GM21576 (cell line): ENCODE results near the gene ZNF618.

ENCODE experiments used
- ATAC-seq: cut with Tn5 transposase; IDR thresholded peaks from one replicate; pipeline ENCODE4 v1.9.1; 2021; ENCODE audit warnings: mild to moderate bottlenecking, moderate library complexity; ENCODE audit not compliant: unreplicated experiment

ZNF618 gene, protein sequence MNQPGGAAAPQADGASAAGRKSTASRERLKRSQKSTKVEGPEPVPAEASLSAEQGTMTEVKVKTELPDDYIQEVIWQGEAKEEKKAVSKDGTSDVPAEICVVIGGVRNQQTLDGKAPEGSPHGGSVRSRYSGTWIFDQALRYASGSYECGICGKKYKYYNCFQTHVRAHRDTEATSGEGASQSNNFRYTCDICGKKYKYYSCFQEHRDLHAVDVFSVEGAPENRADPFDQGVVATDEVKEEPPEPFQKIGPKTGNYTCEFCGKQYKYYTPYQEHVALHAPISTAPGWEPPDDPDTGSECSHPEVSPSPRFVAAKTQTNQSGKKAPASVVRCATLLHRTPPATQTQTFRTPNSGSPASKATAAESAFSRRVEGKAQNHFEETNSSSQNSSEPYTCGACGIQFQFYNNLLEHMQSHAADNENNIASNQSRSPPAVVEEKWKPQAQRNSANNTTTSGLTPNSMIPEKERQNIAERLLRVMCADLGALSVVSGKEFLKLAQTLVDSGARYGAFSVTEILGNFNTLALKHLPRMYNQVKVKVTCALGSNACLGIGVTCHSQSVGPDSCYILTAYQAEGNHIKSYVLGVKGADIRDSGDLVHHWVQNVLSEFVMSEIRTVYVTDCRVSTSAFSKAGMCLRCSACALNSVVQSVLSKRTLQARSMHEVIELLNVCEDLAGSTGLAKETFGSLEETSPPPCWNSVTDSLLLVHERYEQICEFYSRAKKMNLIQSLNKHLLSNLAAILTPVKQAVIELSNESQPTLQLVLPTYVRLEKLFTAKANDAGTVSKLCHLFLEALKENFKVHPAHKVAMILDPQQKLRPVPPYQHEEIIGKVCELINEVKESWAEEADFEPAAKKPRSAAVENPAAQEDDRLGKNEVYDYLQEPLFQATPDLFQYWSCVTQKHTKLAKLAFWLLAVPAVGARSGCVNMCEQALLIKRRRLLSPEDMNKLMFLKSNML

DNA sequence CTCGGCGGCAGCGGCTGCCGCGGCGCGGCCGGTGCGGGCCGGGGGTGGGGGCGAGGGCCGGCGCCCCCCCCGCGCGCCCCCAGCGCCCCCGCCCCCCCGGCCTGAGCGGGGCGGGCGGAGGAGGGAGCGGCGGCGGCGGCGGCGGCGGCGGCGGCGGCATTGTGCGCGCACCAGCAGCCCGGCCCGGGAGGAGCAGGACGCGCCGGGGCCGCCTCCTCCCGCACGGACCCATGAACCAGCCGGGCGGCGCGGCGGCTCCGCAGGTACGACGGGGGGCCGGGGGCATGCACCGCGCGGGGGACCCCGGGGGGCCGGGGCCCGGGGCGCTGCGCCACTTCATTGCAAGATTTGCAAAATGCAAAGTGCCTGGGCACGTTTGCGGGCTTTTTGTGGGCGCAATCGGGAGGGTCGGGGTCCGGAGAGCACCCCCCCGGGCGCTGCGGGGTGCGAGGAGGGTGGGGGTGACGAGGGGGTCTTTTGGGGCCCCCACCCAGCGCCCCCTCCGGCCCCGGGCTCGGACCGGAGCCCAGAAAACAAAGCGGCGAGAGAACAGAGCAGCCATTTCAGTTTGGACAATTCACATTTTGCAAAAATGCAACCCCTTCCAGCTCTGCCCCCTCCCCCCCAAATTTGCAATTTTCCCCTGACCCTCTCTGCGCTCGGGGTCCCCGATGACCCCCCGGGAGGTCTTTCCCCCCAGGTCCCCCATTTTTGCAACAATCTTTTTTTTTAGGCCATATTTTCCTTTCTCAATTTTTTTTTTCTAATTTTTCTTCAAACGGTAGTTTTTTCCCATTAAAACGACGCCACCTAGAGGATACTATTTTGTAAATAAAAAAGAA is at the start of gene ZNF618:
ZNF618 (plus strand) TSS at position 159 of the 842 bp plus-strand sequence; CDS start at position 231, 72 bp downstream.
- ATAC-seq: no peak

DNA sequence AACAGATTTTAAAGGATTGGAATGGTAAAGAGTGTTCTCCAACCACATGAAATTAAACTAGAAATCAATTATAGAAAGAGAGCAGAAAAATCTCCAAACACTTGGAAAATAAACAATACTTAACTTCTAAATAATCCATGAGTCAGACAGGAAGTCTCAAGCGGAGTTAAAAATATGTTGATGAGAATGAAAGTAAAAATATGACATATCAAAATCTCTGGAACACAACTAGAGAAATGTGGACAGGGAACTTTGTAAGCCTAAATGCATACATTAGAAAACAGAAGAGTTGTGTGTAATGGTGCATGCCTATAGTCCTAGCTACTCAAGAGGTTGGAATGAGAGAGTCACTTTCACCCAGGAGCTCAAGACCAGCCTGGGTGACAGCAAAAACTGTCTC is 47.9 kb upstream of the ZNF618 start:
- no peak for ATAC-seq

DNA sequence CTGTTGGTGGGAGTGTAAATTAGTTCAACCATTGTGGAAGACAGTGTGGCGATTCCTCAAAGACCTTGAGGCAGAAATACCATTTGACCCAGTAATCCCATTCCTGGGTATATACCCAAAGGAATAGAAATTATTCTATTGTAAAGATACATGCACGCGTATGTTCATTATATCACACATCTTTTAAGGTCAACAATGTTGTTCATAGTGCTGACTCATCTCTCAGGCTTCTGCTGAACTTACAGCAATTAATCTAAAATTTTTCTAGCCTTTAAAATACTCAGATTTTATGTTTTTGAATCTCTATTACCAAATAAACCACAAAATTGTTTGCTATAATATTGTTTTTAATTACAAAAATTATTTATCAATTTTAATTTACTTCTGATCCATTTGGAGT is 38.8 kb upstream of the ZNF618 start:
- no peak for ATAC-seq

DNA sequence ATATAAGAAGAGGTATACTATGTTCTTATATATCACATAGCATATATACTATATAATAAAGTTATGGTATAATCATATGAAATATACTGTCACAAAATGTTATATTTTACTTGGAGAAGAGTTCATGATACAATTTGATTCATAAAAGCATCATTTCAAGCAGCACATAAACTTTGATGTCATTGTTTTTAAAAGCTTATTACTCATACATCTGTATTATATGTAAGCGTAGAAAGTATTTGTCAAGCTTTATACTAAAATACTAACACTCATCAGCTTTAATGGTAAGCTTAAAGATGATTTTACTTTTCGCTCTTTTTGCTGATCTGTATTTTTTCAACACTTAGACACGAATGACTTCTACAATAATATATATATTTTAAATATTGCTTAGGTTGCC is 34.0 kb upstream of the ZNF618 start:
- no peak for ATAC-seq

DNA sequence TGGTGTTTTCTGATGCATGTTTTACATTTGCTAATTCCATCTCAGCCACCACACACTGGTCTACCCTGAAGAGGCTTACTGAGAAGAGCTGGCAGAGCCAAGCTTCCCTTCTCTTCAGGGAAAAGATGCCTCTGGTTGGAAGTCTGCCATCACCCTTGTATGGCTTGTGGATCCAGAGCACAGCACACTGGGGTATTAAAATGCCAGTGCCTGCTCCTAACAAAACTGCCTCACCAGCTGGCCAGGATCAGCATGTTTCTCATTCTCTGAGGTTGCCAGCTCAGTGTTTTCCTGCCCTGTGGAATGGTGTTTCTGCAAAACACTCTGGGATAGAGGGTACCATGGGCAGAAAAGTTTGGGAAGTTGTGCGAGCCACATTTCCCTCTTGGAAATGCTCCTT is 31.6 kb upstream of the ZNF618 start:
- no peak for ATAC-seq

DNA sequence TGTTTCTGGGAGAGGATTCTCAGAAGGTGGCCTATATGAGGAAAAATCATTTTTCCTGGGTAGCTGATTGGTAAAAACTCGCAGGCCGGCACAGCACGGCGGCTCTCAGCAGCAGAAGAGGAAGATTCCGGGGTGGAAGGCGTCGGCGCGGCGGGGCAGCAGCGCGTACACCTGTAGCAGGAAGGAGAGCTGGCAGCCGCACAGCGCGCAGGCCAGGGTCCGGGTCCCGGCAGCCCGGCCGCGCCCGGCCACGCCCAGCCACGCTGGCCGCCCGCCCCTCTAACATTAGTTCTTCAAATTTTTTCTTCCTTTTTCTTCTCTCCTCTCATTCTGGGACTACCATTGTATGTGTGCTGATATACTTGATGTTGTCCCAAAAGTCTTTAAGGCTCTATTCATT is 24.8 kb upstream of the ZNF618 start:
- no peak for ATAC-seq

DNA sequence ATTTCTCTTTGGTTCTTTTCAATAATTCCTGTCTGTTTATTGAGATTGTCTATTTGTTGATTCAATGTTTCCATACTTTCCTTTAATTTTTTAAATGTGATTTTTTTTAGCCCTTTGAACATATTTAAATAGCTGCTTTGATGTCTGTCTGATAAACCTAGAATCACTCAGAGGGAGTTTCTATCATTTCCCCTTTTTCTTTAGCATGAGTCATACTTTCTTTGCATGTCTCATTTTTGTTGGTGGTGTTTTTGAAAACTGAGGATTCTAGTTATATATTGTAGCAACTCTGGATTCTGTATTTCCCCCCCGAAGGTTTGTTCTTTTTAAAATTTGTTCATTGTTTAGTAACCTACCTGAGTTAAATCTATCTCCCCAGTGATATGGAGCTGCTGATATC is 24.2 kb upstream of the ZNF618 start:
- no peak for ATAC-seq

DNA sequence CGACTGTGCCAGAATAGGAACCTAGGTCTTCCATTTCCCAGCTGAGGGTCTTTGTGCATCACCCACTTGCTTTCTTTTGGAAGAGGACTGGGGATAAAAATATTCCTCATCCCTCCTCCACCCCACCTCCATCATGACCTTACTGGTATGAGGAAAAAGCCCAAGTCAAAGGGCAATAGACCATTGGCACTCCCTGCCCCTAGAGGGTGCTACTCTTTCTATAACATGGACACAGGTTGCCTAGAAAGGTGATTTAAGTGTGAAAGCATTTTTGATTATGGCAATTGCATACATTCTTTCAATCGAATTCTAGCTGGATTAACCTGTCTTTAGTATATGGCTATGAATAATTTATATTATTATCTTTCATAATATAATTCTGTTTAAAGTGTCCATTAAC is 22.8 kb upstream of the ZNF618 start:
- ATAC-seq: no peak

DNA sequence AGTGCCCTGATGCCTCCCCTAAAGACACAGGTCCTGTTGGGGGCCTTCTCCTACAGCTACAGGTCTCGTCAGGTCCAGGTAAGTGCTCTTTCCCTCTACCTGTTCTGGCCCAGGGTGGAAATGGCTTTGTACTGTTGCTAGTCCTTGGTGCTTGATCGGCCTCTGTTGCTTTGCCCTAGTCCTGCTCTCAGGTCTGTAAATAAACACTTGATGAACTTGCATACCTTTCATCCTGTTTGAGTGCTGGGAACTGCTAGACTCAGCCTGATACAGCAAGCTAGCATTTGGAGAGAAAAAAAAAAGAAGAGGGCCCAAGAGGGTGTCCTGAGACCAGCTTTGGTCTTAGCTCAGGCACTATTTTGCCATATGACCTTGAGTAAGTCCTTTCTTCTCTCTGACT is 21.8 kb upstream of the ZNF618 start:
- ATAC-seq: no peak

DNA sequence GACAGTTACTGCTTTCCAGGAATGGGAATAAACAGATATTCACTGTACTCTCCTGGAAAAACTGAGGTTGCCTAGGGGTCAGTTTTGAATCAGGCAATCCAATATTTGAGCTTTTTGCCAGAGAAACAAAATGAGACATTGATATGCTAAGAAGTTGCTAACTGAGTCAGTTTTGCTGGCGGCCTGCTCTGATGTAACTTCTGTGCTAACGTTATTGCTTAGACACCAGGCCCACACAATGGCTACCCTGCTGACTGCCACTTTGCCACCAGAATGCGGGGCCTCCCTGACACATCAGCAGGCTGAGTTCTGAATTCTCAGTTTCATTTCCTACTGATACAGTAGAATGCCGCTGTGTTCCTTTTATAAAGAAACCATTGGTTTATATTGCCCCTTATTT is 18.2 kb upstream of the ZNF618 start:
- peak; percentile 75 for ATAC-seq

DNA sequence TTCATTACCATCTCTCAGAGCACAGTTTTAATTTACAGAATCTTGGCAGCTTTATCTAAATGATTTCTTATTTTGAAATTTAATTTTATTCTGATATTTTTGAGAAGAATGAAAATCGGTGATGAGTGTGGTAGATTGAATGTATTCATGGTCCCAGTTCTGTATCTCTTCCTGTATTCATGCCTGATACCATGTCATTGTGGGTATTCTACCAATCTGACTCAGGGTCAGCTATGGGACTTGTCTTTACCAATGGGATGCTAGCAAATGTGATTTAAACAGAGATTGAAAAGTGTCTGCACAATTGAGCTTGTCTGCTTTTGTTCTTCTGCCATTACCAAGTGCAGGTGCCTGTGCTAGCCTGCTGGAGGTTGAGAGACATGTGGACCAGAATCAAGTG is 17.8 kb upstream of the ZNF618 start:
- ATAC-seq: no peak

DNA sequence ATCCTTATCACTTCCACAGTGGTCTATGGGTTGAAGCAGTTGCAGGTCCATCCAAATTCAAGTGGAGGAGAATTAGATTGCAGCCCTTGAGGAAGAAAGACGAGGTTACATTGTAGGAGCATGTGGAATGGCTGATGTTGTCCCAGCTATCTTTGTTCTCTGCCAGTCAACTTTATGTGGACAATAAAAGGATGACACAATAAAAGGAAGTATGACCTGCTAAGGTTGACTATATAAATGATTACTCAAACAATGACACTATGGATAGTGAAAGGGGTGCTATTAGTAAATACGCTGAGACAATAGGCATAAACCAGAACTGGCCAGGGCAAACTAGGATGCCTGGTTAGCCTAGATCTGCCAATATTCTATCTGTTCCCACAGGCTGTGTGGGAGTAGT is 12.8 kb upstream of the ZNF618 start:
- ATAC-seq: no peak

DNA sequence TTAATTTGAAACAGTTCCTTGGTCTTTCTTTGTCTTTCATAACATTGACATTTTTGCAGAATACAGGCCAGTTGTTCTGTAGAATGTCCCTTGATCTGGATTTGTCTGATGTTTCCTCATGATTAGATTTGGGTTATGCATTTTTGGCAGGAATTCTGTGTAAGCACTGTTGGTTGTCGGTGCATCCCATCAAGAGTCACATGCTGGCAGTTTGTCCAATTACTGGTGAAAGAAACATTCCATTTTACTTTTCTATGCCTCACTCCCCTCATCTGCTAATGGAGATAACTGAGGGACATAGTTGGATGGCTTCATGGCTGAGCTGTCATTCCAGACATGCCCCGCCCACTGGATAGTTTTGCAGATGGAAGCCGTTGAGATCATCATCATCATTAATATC is 7.6 kb upstream of the ZNF618 start:
- no peak for ATAC-seq

DNA sequence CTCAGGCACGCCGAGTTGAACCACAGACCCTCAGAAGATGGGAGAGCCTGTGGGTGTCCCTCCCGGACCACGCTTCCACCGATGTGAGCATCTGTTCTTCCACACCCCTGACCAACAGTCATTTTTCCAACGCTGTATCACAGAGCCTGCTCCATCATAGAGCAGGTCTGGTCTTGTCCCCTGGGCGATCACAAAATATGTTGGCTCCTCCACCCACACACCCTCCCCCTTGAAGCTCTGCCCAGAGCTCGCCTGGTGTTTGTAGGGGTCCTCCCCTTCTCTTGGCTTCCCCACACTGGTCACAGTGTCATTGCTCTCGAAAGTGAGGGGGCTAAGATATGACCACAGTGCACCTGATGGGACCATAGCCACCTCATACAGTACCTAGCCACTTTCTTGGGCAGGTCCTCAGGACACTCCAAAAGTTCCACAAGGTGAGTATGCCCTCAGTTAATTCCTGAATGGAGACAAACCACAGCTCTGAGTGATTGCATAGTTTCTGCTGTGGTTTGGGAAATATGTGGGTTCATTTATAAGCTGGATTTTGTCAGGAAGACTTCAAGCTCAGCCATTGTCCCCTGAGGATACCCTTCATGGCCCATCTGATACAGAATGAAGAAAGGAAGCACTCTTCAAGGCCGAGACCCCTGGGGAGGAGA is 3.5 kb upstream of the ZNF618 start:
- ATAC-seq: no peak

DNA sequence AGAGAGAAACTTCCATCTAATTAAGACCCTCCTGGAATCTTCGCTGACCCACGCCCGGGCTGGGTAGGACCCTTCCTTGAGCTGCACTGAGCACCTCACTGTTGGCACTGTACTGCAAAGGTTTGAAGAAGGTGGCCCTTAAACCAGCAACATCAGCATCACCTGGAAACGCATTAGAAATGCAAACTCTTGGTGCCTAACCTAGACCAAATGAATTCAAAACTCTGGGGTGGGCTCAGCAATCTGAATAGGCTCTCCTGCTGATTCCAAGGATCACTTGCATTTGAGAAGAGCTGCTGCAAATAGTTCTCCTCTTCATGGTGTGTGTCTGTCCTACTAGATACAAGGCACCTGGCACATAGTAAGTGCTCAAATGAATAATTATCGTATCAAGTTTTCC is 2.7 kb upstream of the ZNF618 start:
- ATAC-seq: no peak

DNA sequence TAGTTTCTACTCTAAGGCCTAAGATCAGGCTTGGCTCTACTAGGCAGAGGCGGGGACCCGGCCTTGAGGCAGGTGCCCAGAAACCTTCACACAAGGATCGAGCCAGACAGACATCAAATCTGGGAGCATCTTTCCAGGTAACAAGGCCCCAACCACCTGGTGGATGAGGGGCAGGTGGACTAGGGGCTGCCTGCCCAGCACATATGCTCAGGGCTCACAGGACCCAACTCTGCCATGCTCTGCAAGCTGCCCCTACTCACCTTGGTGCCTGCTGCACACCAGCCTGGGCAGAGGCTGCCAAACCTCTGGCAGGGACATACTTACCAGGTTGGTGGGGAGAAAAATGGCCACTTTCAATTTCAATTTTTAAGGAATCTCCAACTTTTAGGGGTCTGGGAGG is 2.2 kb upstream of the ZNF618 start:
- ATAC-seq: no peak

DNA sequence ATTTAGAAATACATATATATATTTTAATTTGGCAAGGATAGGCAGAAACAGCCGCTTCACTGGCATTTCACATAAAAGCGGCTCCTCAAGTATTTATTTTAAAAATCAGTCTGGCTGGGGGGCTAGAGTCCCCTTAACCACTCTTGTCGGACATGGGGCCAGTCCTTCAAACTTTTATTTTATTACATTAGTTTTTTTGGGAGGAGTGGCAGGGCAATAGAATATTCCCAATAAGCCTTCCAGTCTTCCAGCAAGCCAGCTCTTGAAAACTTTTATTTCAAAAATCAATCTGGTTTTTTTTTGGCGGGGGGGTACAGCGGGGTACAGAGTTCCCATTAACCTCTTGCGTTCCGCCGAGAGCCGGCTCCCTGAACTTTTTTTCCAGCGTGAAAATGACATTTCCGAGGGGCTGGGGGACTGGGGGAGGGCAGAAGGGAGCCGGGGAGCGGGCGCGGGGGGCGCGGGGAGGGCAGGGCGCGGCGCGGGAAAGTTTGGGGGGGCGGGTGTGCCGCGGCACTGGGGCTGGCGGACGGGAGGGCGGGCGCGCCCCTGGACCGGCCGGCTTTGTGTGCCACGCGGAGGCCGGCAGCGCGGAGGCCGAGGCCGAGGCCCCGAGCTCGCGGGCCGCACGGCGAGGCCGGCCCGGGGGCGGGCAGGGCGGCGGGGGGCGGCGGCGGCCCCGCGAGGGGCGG is 504 bp upstream of the ZNF618 start:
- no peak for ATAC-seq

DNA sequence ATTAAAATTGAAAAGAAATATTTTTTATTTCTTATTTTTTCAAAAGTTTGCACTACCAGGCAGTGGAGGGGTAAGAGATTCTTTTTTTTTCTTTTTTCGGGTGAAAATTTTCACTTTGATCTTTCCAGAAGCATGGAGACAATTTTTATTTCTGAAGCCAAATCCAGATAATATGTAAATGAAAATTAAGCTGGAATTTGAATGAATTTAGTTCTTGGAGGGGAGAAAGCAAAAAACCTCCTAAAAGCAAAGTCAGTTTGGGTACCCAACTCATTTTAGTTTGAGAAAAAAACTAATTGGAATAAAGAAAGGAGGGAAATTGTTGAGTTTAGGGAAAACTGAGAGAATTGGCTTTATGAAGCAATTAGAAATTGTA is 872 bp downstream of the ZNF618 start:
- no peak for ATAC-seq

DNA sequence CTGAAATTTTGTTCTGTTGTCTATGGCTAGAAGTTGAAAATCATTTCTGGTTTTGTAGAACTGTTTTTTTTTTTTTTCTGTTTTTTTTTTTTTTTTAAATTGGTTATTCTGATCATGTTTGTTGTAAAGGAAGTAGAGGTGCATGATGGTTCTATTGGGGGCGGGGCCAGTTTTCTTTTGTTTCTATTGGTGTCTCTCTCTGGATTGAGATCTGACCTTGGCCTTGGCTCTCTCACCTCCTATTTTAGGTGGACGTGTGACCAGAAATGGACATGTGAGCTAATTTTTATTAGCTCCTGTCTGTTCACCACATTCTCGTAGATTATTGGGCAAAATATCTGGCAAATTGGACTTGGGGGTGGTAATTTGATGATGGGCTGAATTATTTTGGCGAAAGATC is 3.2 kb downstream of the ZNF618 start:
- ATAC-seq: no peak

DNA sequence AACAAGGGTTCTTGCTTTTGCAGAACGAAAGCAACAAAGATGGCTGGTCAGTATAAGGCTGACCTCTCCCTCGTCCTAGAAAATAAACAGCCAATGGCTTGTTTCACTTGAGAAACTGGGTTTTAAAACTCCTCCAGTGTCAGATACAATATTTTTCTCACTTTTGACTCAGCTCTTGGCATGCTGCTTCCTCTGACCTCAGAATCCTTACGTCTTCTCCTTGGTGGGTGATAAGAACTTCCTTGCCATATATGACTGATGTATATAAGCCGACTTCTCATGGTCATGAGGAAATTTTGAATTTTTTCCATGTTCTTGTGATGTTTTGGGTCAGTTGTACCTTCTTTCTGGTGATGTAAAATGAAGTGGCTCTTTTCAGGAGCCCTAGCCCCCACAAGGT is 3.8 kb downstream of the ZNF618 start:
- ATAC-seq: no peak
